Uterus (tissue), 2 donors: ENCODE measurements around the gene CRNKL1.

Experiments
- POLR2A ChIP-seq, 2 donors: fragments of 450-650 bp; IDR thresholded peaks; one replicate each; pipeline ENCODE4 v1.6.1; 2016; ENCODE audit warnings: antibody characterized with exemption in 2 of 2, mild to moderate bottlenecking in 1 of 2, moderate library complexity in 1 of 2
- TF ChIP-seq, protein P1 (sequence below), 4 experiments: fragments of 200-600 bp in 2 of 4; fragments of 450-650 bp in 2 of 4; sonication (generic) in 2 of 4; IDR thresholded peaks; one replicate each; pipeline ENCODE4 v1.5.1; 2016 to 2019; ENCODE audit warnings: antibody characterized with exemption in 4 of 4, mild to moderate bottlenecking in 2 of 4, moderate library complexity in 1 of 4

DNA sequence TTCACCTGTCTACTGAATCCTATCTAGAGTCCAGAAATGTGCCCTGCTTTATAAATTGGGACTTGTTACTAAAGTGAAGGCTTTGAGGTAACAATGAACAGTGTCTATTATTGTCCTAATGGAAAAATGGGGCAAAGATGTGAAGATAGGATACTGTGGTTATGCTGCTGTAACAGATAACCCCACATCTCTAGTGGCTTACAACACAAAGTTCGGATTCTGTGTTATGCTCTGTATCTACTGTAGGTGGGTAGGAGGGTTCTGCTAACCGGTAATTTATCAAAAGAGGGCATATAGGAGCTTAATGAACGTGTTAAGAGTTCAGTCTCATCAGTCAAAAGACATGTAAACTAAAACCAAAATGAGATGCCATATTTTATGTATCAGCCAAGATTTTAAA, 28.9 kb downstream of the CRNKL1 start:
- TF ChIP-seq, protein P1, sequence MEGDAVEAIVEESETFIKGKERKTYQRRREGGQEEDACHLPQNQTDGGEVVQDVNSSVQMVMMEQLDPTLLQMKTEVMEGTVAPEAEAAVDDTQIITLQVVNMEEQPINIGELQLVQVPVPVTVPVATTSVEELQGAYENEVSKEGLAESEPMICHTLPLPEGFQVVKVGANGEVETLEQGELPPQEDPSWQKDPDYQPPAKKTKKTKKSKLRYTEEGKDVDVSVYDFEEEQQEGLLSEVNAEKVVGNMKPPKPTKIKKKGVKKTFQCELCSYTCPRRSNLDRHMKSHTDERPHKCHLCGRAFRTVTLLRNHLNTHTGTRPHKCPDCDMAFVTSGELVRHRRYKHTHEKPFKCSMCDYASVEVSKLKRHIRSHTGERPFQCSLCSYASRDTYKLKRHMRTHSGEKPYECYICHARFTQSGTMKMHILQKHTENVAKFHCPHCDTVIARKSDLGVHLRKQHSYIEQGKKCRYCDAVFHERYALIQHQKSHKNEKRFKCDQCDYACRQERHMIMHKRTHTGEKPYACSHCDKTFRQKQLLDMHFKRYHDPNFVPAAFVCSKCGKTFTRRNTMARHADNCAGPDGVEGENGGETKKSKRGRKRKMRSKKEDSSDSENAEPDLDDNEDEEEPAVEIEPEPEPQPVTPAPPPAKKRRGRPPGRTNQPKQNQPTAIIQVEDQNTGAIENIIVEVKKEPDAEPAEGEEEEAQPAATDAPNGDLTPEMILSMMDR (IDR thresholded peaks at IDR 0.05), result no peak
- no peak for TF ChIP-seq POLR2A (IDR thresholded peaks at IDR 0.05)
